GM12874 (cell line): ENCODE measurements around the gene SDK2.

ENCODE experiments used
- CTCF ChIP-seq: IDR thresholded peaks from 2 replicates; pipeline ENCODE4 v1.5.1; 2011; ENCODE audit warnings: low read depth, mild to moderate bottlenecking, control low read depth, low read length, moderate library complexity; ENCODE audit not compliant: insufficient read depth

Gene SDK2

GRCh38 chr17:73393381-73393780 lies 250.9 kb downstream of the SDK2 start:
- no peak for TF ChIP-seq CTCF

GRCh38 chr17:73391331-73392265 lies 252.6 kb downstream of the SDK2 start:
- no peak for TF ChIP-seq CTCF

GRCh38 chr17:73390851-73391250 lies 253.4 kb downstream of the SDK2 start:
- TF ChIP-seq CTCF = no peak

- no peak for TF ChIP-seq CTCF
Measured at GRCh38 chr17:73390221-73390620, 254.0 kb downstream of the SDK2 start.

- no peak for TF ChIP-seq CTCF
Measured at GRCh38 chr17:73389411-73389810, 254.8 kb downstream of the SDK2 start.

- TF ChIP-seq CTCF = no peak
Measured at GRCh38 chr17:73388578-73388905, 255.7 kb downstream of the SDK2 start.

- no peak for TF ChIP-seq CTCF
Measured at GRCh38 chr17:73387746-73388577, 256.3 kb downstream of the SDK2 start.
